Daoy (cell line): ENCODE results near the gene SHTN1. TPM values are rescaled to one million over a fixed set of nuclear protein-coding genes. Genes with fewer than 3 reads are reported as not detected.
A peak's percentile ranks its signal among the peaks of the same experiment; 100 is the strongest.

Experiments
- DNase-seq: peaks from one replicate; pipeline ENCODE4 v3.0.0-alpha.2; 2015; ENCODE audit warnings: low read depth
- total RNA-seq: library from RNA; depleted of rRNA; stranded (reverse); fragments of >200 nt; shearing (Covaris generic); gene quantifications from 2 replicates; pipeline ENCODE4 v1.2.3, GENCODE V29; 2014

SHTN1 gene
- total RNA-seq, 1 experiment from 2014 or later = 4.6 TPM

- DNase-seq = no peak
Observed at GRCh38 chr10:116917481-116917880, 87.5 kb downstream of the SHTN1 start.

DNA sequence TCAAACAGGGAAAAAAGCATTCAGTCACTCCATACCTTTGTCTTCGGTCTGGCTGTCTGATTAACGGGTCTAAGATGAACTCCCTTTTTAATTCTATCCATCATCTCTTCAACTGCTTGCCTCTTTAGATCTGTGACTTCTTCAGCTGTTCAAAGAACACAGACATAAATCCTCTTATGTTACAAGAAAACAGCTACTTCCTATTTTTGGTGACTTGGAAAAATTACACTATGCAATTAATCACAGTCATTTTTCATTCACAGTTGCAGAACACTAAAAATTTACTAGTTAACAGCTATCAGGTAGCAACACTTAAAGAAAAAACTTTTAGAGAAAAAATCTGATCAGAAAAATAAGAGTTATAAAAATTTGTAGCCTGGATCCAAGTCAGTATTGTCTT is 89.6 kb downstream of the SHTN1 start:
- no peak for DNase-seq

DNA sequence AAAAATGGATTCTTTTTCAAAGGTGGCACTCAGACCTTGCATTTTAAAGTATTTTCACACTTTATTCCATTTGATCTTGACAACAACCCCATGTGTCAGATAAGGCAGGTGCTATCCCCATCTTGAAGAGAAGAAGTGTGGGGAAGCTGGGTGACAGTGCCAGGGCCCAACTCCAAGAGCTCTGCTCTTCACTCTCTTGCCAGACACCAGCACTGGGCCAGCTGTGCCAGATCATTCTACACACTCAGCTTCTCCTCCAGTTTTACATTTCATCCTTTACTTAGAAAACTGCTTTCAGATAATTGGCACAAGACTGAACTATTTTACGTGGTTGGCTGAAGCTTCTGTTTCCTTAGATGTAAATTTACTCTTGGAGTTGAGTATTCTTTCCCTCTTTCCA is 91.3 kb downstream of the SHTN1 start:
- DNase-seq = no peak

DNA sequence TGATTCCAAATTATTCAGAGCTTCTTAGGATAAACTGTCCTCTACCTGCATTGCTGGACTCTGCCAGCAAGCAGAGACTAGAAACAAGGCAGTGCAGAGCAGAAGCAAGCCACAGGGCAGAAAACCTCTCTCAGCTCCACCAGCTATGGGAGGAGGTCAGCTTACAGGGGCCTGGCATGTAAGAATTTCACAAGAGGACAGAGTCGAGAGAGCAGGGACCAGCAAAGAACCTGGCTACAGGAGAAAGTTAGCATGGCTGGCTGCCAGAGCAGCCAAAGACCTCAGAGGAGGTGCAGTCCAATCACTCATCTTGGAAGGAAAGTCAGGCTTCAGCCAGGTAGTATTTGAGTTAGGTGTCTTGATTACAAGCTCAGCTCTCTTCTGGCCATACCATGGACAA is 92.8 kb downstream of the SHTN1 start:
- DNase-seq = no peak

DNA sequence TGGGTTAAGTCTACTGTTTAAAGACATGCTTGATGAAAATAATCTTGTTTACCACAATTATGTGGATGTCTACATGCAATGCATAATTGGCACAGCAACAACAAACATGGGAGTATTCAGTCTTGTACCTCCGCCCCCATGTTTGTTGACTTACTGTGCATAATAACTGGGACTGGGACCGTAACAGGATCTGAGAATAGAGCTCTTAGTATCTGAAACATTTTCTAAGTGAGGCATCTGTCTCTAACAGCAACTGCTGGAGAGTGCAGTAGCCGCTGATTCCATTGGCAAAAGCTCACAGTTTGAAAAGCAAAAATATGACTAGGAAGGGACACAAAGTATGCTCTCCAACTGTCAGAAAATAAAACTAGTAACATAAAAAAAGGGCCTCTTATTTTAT is 94.1 kb downstream of the SHTN1 start:
- no peak for DNase-seq

DNA sequence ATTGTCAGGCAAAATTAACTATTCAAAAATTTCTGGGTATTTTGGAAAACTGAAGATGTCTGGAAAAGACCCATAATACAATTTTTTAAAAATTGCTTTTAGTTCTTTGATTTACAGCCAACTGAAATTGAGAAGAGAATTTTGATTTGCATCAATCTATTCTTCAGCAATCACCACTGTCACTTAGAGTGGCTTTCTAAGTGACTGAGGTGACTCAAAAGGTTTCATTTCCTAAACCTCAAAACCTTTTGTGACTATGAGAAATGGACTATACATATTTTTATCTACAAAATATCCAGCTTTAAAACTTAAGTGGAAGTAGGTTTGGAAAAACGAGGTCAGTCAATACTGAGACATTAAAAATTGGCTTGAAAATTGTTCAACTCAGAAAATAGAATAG is 95.7 kb downstream of the SHTN1 start:
- no peak for DNase-seq

DNA sequence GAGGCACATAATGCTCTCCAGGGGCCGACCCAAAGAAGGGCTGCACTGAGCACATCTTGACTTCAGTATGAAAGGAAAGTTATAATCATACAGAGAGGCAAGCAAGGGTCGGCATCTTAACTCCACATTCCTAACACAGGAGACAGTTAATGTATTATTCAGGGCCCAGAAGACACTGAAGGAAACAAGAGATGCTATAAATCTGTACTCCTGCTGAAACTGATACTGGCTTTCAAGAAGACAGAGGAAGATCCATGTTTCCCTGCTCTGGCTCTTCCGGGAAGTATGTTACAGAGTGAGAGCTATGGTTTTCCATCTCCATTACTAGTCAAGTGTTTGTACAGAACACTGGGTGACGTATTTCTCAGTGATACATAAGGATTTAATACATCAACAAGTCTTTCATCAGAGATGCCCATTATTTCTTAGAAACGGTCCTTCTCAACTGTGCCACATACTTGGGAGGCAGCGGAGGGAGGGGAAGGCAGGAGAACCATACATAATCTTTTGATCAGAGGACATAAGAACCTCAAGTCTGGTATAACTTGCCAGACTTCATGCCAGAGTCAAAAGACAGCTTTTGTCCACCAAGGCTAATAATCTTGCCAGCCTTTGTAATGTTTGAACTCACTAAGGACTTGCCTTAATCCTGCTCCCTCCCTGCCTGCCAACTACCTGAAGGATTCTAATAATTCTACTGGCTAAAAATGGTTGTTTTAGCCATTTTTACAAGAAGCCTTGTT is 97.6 kb downstream of the SHTN1 start:
- no peak for DNase-seq

DNA sequence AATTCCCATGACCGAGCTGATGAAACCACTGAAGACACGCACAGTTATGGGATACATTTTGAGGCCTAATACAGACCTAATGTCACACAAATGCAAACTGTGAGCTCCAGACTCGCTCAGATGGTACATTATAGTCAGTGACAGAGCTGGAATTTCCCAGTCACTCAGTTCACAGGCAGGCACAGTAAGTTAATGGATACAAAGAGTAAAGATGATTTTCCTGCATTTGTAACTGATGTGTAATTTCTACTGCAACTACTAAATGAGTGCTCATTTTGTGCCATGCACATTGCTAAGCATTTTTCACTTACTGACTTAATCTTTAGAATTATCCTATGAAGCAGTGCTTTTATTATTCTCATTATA is 99.2 kb downstream of the SHTN1 start:
- no peak for DNase-seq

GRCh38 chr10:116899626-116900025 is 105.4 kb downstream of the SHTN1 start:
- DNase-seq = no peak

- DNase-seq = no peak
Observed at GRCh38 chr10:116893686-116894037, 111.3 kb downstream of the SHTN1 start.

GRCh38 chr10:116892907-116893685 is 111.9 kb downstream of the SHTN1 start:
- no peak for DNase-seq

- peak; percentile 87 for DNase-seq
Observed at GRCh38 chr10:116891208-116891607, 113.8 kb downstream of the SHTN1 start.

GRCh38 chr10:116889066-116889465 is 115.9 kb downstream of the SHTN1 start:
- no peak for DNase-seq

GRCh38 chr10:116888380-116889055 is 116.5 kb downstream of the SHTN1 start:
- peak; percentile 81 for DNase-seq

DNA sequence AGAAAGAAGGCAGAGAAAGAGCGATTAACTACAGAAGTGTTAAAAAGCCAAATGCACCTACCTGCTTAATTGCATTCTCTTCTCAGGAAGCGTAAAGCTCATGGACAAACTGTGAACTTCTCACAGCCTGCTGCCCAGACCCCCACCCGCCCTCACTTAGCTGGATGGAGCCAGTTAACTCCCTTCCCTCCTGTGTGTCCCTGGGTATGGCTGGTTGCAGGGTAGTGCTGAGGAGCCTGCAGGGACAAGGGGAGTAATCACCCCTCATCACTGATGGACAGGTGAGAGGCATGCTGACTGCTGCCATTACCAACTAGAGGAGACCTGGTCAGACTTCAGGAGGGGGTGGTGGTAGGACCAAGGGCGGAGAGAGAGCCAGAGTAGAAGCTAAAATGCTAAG is 118.2 kb downstream of the SHTN1 start:
- DNase-seq = no peak

DNA sequence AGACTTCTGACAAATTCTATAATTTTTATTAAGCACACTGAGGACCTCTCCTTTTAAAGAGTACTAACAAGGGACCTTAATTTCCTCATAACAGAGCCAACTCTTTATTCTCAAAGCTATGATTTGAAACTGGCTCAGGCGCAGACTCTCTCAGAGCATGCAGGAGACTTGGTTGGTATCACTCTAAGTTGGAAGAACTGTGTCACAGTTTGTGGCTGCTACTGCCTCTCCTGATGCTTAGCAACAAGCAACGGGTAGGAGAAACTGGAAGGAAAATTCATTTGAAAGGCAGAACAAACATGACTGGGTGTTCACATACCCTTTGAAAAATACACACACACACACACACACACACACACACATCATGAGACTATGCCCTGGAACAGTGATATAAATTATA is 122.3 kb downstream of the SHTN1 start:
- DNase-seq = no peak

DNA sequence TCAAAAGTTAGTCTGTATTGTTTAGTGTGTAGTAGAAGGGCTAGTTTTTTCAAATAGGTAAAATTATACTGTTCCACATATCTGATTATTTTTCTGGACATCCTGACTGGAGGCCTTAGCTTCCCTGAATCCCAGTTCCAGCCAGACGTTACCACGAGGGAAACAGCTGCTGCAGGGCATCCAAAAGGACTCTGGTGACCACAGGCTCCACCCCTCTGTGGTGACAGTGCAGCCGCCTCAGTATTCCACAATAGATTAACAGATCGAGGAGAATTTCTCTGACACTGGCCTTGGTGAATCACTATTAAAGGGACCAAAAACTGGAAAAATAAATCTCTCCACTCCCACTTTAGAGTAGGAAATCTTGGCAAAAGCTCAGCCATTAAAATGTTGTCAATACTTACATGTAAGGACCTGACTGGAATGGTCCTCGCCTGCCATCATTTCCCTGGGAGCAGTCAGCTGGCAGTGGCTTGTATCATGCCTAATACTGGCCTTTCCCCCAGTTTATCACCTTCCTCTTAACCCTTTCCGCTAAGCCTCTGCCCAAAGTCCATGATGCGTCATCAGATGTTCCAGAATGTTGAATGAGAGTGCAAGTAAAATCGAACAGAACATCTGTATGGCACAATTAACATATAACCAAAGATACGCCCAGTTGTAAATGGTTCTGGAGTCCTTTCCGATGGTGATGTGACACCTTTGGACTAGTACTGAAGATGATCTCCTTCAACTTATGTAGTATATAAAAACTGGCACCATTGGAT is 124.1 kb downstream of the SHTN1 start:
- DNase-seq = peak; percentile 13

DNA sequence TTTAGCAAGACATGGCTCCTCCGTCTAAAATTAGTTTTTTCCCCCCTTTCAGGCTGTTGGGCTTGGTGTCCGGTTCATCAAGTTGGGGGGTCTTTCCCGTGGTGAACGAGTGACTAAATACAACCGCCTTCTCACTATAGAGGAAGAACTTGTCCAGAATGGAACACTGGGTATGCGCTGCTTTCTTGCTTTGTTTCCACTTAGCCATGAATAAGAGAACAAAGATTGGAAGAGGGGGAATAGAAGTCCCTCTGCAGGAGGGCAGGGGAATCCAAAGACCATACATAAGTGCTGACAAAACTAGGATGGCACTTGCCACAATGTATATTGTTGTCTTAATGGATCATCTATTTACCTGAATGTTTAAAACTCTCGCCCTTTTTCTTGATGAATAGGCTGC is 125.2 kb downstream of the SHTN1 start:
- no peak for DNase-seq

GRCh38 chr10:116878123-116878522 is 126.9 kb downstream of the SHTN1 start:
- DNase-seq = no peak

DNA sequence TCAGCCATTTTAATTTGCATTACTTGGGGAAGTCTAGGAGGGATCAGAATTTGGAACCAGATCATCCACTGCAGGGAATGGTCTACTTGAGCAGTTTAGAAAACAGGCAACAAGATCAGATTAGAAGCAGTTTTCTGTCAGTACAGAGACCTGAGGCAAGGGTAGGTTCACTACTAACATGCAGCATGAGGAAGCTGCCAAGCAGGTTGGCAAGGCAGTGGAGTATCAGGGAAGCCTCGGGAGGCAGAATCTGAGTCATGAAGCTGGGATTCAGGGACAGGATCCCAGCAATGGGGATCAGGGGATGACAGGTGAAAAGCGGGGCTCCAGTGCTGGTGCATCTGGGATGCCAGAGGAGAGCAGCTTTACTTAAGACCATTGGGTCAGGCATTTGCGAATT is 127.6 kb downstream of the SHTN1 start:
- DNase-seq = no peak

GRCh38 chr10:116875897-116876296 is 129.1 kb downstream of the SHTN1 start:
- no peak for DNase-seq

- DNase-seq = no peak
Observed at GRCh38 chr10:116873134-116873533, 131.9 kb downstream of the SHTN1 start.
